Superior temporal gyrus (tissue), 1 donor: ENCODE results near the gene RBMX.

Experiments used
- DNase-seq: peaks from one replicate; pipeline ENCODE4 v3.0.0-alpha.2; 2016; ENCODE audit errors: extremely low spot score

The RBMX gene

GRCh38 chrX:136839196-136839595 lies 41.3 kb downstream of the RBMX start:
- no peak for DNase-seq

- no peak for DNase-seq
Measured at GRCh38 chrX:136835761-136836160, 44.8 kb downstream of the RBMX start.

GRCh38 chrX:136829413-136829812 lies 51.1 kb downstream of the RBMX start:
- DNase-seq: no peak

- DNase-seq: no peak
Measured at GRCh38 chrX:136828830-136829229, 51.7 kb downstream of the RBMX start.

GRCh38 chrX:136827026-136827425 lies 53.5 kb downstream of the RBMX start:
- DNase-seq: no peak

- DNase-seq: no peak
Measured at GRCh38 chrX:136825771-136826170, 54.8 kb downstream of the RBMX start.
